Endothelial cell (in vitro differentiated cells): ENCODE data around the gene SLC26A3. TPM values are rescaled to one million over a fixed set of nuclear protein-coding genes. Genes with fewer than 3 reads are reported as not detected.

ENCODE experiments used
- DNase-seq: peaks from one replicate; pipeline ENCODE4 v3.0.0; 2021; ENCODE audit warnings: low spot score
- H3K27ac Mint-ChIP-seq: one replicate; pipeline ENCODE4 v1.8.0; 2021; ENCODE audit warnings: mixed read lengths, inconsistent platforms; ENCODE audit not compliant: unreplicated experiment
- H3K27me3 Mint-ChIP-seq: one replicate; pipeline ENCODE4 v1.8.0; 2021; ENCODE audit warnings: mild to moderate bottlenecking, moderate library complexity, mixed read lengths, inconsistent platforms; ENCODE audit not compliant: unreplicated experiment
- H3K36me3 Mint-ChIP-seq: one replicate; pipeline ENCODE4 v1.8.0; 2021; ENCODE audit warnings: mild to moderate bottlenecking, low read depth, mixed read lengths, inconsistent platforms; ENCODE audit not compliant: unreplicated experiment
- H3K4me1 Mint-ChIP-seq: one replicate; pipeline ENCODE4 v1.8.0; 2021; ENCODE audit warnings: mild to moderate bottlenecking, mixed read lengths, inconsistent platforms; ENCODE audit not compliant: unreplicated experiment
- H3K4me3 Mint-ChIP-seq: one replicate; pipeline ENCODE4 v1.8.0; 2021; ENCODE audit warnings: mild to moderate bottlenecking, mixed read lengths, inconsistent platforms; ENCODE audit not compliant: unreplicated experiment
- H3K9me3 Mint-ChIP-seq: one replicate; pipeline ENCODE4 v1.8.0; 2021; ENCODE audit warnings: mixed read lengths, inconsistent platforms; ENCODE audit not compliant: unreplicated experiment
- CTCF ChIP-seq: fragments of 200-600 bp; sonication (generic); IDR thresholded peaks from one replicate; pipeline ENCODE4 v1.5.0; 2021; ENCODE audit warnings: antibody characterized with exemption; ENCODE audit not compliant: unreplicated experiment
- total RNA-seq: library from RNA; stranded (reverse); fragmentation: NEBNext Ultra II Directional; extraction: Animal tissue kit (Norgen Biotek cat#: 25700); gene quantifications from one replicate; pipeline ENCODE4 v1.2.1, GENCODE V29; 2021; ENCODE audit not compliant: unreplicated experiment

SLC26A3 gene
- total RNA-seq, 1 donor from 2014 or later, result not detected

GRCh38 chr7:107816011-107816566, 13.1 kb upstream of the SLC26A3 start:
- no peaks in the 10 kb centered on the region for H3K9me3 Mint-ChIP-seq
- no peak overlapping the region for H3K27ac Mint-ChIP-seq
- H3K4me1 Mint-ChIP-seq, result no peaks in the 10 kb centered on the region
- TF ChIP-seq CTCF, result no peak
- no peaks in the 10 kb centered on the region for H3K36me3 Mint-ChIP-seq
- no peak overlapping the region for H3K4me3 Mint-ChIP-seq
- no peak for DNase-seq
- H3K27me3 Mint-ChIP-seq, result no peaks in the 10 kb centered on the region

DNA sequence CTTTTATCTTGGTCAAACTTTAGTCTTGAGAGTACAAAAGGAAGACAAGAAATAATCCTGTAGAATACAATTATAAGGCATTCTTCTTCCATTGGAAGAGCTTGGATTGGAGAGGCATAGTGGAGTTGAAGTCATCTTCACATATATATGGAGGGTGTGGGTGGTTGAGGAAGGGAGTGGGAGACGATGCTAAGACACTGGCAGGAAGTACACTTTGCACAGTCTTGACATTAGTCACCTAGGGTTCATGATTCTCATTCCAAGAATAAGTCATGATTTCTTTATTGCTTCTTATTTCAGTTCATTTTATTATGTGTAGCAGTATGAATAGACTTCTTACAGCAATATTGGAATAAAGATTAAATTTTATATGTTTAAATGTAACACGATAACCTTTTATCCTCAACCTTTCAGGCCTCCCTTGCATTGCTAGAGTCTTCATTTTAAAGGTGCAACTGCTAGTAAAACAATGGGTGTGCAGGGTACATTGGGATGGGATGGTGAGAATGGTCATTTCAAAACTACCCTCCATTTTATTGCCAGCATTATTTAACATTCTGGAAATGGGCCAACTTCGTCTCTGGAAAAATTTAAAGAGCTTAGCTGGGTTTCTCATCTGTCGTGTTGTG, 12.3 kb upstream of the SLC26A3 start:
- no peaks in the 10 kb centered on the region for H3K4me1 Mint-ChIP-seq
- no peak overlapping the region for H3K27ac Mint-ChIP-seq
- H3K9me3 Mint-ChIP-seq, result no peaks in the 10 kb centered on the region
- TF ChIP-seq CTCF, result no peak
- DNase-seq, result no peak
- H3K4me3 Mint-ChIP-seq, result no peak overlapping the region
- H3K27me3 Mint-ChIP-seq, result no peaks in the 10 kb centered on the region
- H3K36me3 Mint-ChIP-seq, result no peaks in the 10 kb centered on the region

DNA sequence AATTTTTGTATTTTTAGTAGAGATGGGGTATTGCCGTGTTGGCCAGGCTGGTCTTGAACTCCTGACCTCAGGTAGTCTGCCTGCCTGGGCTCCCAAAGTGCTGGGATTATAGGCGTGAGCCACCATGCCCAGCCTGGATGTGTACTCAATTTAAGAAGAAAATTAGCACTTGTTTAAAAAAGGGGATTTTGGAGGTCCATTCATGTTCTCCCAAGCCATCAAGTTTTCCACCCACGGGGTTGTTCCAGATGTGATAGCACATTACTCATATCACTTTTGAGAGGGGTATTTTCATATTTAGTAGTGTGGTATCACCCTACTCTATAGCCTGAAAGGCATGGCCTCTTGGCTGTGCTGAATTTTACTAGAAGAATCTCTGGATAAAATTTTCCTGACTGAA, 10.5 kb upstream of the SLC26A3 start:
- H3K9me3 Mint-ChIP-seq, result no peaks in the 10 kb centered on the region
- no peak for TF ChIP-seq CTCF
- H3K36me3 Mint-ChIP-seq, result no peaks in the 10 kb centered on the region
- no peaks in the 10 kb centered on the region for H3K27me3 Mint-ChIP-seq
- no peak for DNase-seq
- no peak overlapping the region for H3K27ac Mint-ChIP-seq
- no peaks in the 10 kb centered on the region for H3K4me1 Mint-ChIP-seq
- H3K4me3 Mint-ChIP-seq, result no peak overlapping the region

GRCh38 chr7:107811934-107812333, 8.9 kb upstream of the SLC26A3 start:
- Mint-ChIP-seq H3K4me3 (no peak overlapping the region), H3K36me3 (no peaks in the 10 kb centered on the region), H3K9me3 (no peaks in the 10 kb centered on the region), H3K27ac (no peak overlapping the region), H3K27me3 (no peaks in the 10 kb centered on the region), H3K4me1 (no peaks in the 10 kb centered on the region)
- no peak for TF ChIP-seq CTCF
- DNase-seq, result no peak

- no peak overlapping the region for H3K27ac Mint-ChIP-seq
- no peaks in the 10 kb centered on the region for H3K9me3 Mint-ChIP-seq
- H3K36me3 Mint-ChIP-seq, result no peaks in the 10 kb centered on the region
- TF ChIP-seq CTCF, result no peak
- DNase-seq, result no peak
- no peak overlapping the region for H3K4me3 Mint-ChIP-seq
- H3K4me1 Mint-ChIP-seq, result no peaks in the 10 kb centered on the region
- H3K27me3 Mint-ChIP-seq, result no peaks in the 10 kb centered on the region
These were observed 7.6 kb upstream of the SLC26A3 start for GRCh38 chr7:107810626-107811025.
